WTC11 (cell line): ENCODE results near the gene FH. TPM values are rescaled to one million over a fixed set of nuclear protein-coding genes. Genes with fewer than 3 reads are reported as not detected.

Experiments used
- ATAC-seq: fragments of 200-7000 bp; cut with Tn5 transposase; 2 replicates; pipeline ENCODE4 v1.10.0; 2021; ENCODE audit warnings: mild to moderate bottlenecking, moderate library complexity
- CTCF ChIA-PET: fragments of 300-600 bp; sonication (Branson Sonifier 250); formaldehyde crosslinking; loops from one replicate; lab custom pipeline; 2021; ENCODE audit warnings: antibody characterized with exemption; lab: Charles Lee
- POLR2A ChIA-PET: fragments of 350-600 bp; sonication (Branson Sonifier 250); formaldehyde crosslinking; loops from one replicate; lab custom pipeline; 2021; ENCODE audit warnings: antibody characterized with exemption; lab: Charles Lee
- DNase-seq: peaks from one replicate; pipeline ENCODE4 v3.0.0; 2021; ENCODE audit warnings: low spot score
- H3K27ac Mint-ChIP-seq: 2 replicates; pipeline ENCODE4 v1.8.0; 2021; ENCODE audit warnings: mixed read lengths
- H3K27me3 Mint-ChIP-seq: 2 replicates; pipeline ENCODE4 v1.8.0; 2021; ENCODE audit warnings: low read depth, mild to moderate bottlenecking, moderate library complexity, mixed read lengths
- H3K36me3 Mint-ChIP-seq: 2 replicates; pipeline ENCODE4 v1.8.0; 2021; ENCODE audit warnings: mixed read lengths
- H3K4me1 Mint-ChIP-seq: 2 replicates; pipeline ENCODE4 v1.8.0; 2022; ENCODE audit warnings: mixed read lengths
- H3K4me3 Mint-ChIP-seq: 2 replicates; pipeline ENCODE4 v1.8.0; 2021; ENCODE audit warnings: mild to moderate bottlenecking, moderate library complexity, mixed read lengths
- H3K9me3 Mint-ChIP-seq: 2 replicates; pipeline ENCODE4 v1.8.0; 2021; ENCODE audit warnings: mixed read lengths
- ELF4 ChIP-seq: sonication (generic); formaldehyde crosslinking; IDR thresholded peaks from 2 replicates; pipeline ENCODE4 v1.8.1; 2022; ENCODE audit warnings: low read depth, mild to moderate bottlenecking, moderate library complexity, missing genetic modification reagents
- ESRRA ChIP-seq: sonication (generic); formaldehyde crosslinking; IDR thresholded peaks from 2 replicates; pipeline ENCODE4 v1.8.1; 2022; ENCODE audit warnings: mild to moderate bottlenecking, missing genetic modification reagents, borderline replicate concordance
- FOXJ3 ChIP-seq: sonication (generic); formaldehyde crosslinking; IDR thresholded peaks from 2 replicates; pipeline ENCODE4 v1.9.0; 2021; ENCODE audit warnings: missing genetic modification reagents, mild to moderate bottlenecking, borderline replicate concordance
- FOXP1 ChIP-seq: sonication (generic); formaldehyde crosslinking; IDR thresholded peaks from 2 replicates; pipeline ENCODE4 v1.8.0; 2022; ENCODE audit warnings: missing genetic modification reagents, mild to moderate bottlenecking, moderate library complexity, borderline replicate concordance
- GTF2I ChIP-seq: fragments of 250-450 bp; sonication (Bioruptor Pico); conservative IDR thresholded peaks from 2 replicates; pipeline ENCODE4 v1.4.0; 2021; ENCODE audit warnings: mild to moderate bottlenecking
- HMGA2 ChIP-seq: fragments of 250-450 bp; sonication (Bioruptor Pico); IDR thresholded peaks from 2 replicates; pipeline ENCODE4 v1.4.0; 2021; ENCODE audit warnings: mild to moderate bottlenecking, moderate library complexity
- JAZF1 ChIP-seq: fragments of 250-450 bp; sonication (Bioruptor Pico); IDR thresholded peaks from 2 replicates; pipeline ENCODE4 v1.9.0; 2021; ENCODE audit warnings: moderate library complexity, mild to moderate bottlenecking, inconsistent platforms
- MYBL2 ChIP-seq: sonication (generic); formaldehyde crosslinking; IDR thresholded peaks from 2 replicates; pipeline ENCODE4 v1.8.1; 2023; ENCODE audit warnings: mild to moderate bottlenecking, moderate library complexity, missing genetic modification reagents
- NFE2L1 ChIP-seq: sonication (generic); formaldehyde crosslinking; IDR thresholded peaks from 2 replicates; pipeline ENCODE4 v1.8.1; 2023; ENCODE audit warnings: missing genetic modification reagents
- NFYB ChIP-seq: sonication (generic); formaldehyde crosslinking; conservative IDR thresholded peaks from 2 replicates; pipeline ENCODE4 v1.8.0; 2022; ENCODE audit warnings: low read depth, missing genetic modification reagents
- OVOL2 ChIP-seq: fragments of 250-450 bp; sonication (Bioruptor Pico); IDR thresholded peaks from 2 replicates; pipeline ENCODE4 v1.9.0; 2021; ENCODE audit warnings: mild to moderate bottlenecking, borderline replicate concordance
- PRRX2 ChIP-seq: fragments of 250-450 bp; sonication (Bioruptor Pico); IDR thresholded peaks from 2 replicates; pipeline ENCODE4 v1.8.0; 2021; ENCODE audit warnings: mild to moderate bottlenecking
- SP1 ChIP-seq: sonication (generic); formaldehyde crosslinking; conservative IDR thresholded peaks from 2 replicates; pipeline ENCODE4 v1.8.1; 2022; ENCODE audit warnings: missing genetic modification reagents
- ZBTB21 ChIP-seq: sonication (generic); formaldehyde crosslinking; IDR thresholded peaks from 2 replicates; pipeline ENCODE4 v1.8.1; 2023; ENCODE audit warnings: mild to moderate bottlenecking, missing genetic modification reagents, borderline replicate concordance
- ZNF219 ChIP-seq: sonication (generic); formaldehyde crosslinking; IDR thresholded peaks from 2 replicates; pipeline ENCODE4 v1.8.0; 2023; ENCODE audit warnings: missing genetic modification reagents, mild to moderate bottlenecking, borderline replicate concordance
- ZNF263 ChIP-seq: sonication (generic); formaldehyde crosslinking; IDR thresholded peaks from 2 replicates; pipeline ENCODE4 v1.8.1; 2022; ENCODE audit warnings: low read depth, mild to moderate bottlenecking, moderate library complexity, missing genetic modification reagents
- ZNF423 ChIP-seq: fragments of 250-450 bp; sonication (Bioruptor Pico); IDR thresholded peaks from 2 replicates; pipeline ENCODE4 v2.1.2; 2022; ENCODE audit warnings: mild to moderate bottlenecking, moderate library complexity
- ZNF671 ChIP-seq: fragments of 250-450 bp; sonication (Bioruptor Pico); IDR thresholded peaks from 2 replicates; pipeline ENCODE4 v1.8.0; 2021; ENCODE audit warnings: mild to moderate bottlenecking
- total RNA-seq: library from RNA; stranded (reverse); gene quantifications from 3 replicates; pipeline ENCODE4 v1.2.3, GENCODE V29; 2021
- TF ChIP-seq, protein P1 (sequence below): fragments of 250-450 bp; sonication (Bioruptor Pico); IDR thresholded peaks from 2 replicates; pipeline ENCODE4 v1.9.0; 2021; ENCODE audit warnings: mild to moderate bottlenecking
- TF ChIP-seq, protein P2 (sequence below): fragments of 250-450 bp; sonication (Bioruptor Pico); IDR thresholded peaks from 2 replicates; pipeline ENCODE4 v2.1.2; 2022; ENCODE audit warnings: mild to moderate bottlenecking, moderate library complexity
- TF ChIP-seq, protein P3 (sequence below): fragments of 250-450 bp; sonication (Bioruptor Pico); IDR thresholded peaks from 2 replicates; pipeline ENCODE4 v1.8.0; 2021; ENCODE audit warnings: mild to moderate bottlenecking
- TF ChIP-seq, protein P4 (sequence below): sonication (generic); formaldehyde crosslinking; IDR thresholded peaks from 2 replicates; pipeline ENCODE4 v1.8.0; 2022; ENCODE audit warnings: mild to moderate bottlenecking, missing genetic modification reagents
- TF ChIP-seq, protein P5 (sequence below): fragments of 250-450 bp; sonication (Bioruptor Pico); IDR thresholded peaks from 2 replicates; pipeline ENCODE4 v1.9.0; 2021; ENCODE audit warnings: mild to moderate bottlenecking

Gene FH
- total RNA-seq, 1 experiment from 2014 or later = 77.4 TPM

DNA sequence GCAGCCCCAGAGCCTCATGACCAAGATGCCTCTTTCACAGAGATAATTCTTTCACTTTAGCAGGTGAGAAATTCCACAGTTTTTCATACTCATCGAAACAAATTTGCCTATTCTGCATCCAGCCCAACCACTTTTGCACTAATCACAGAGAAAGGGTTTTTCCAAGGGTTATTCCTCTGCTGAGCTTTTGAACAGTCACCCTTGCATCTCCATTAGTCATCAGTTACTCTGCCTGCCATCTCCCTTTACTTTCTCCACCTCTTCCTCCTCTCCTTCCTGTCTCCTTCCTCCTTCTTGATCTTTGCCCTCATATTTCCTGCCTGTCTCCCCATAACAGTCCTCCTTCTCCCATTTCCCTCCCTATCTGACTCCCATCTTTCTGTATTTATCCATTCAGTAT, 43.9 kb downstream of the FH start:
- H3K36me3 Mint-ChIP-seq = no peaks in the 10 kb centered on the region
- ATAC-seq (no peak), DNase-seq (no peak)
- no peaks in the 10 kb centered on the region for H3K4me1 Mint-ChIP-seq
- H3K27ac Mint-ChIP-seq = no peak overlapping the region
- ChIA-PET CTCF (no interaction called here), POLR2A (interaction anchor here (0.5 kb wide), 1 partner anchor 733 kb away, joined by 6 read pairs; no protein-coding TSS in a partner anchor)
- H3K9me3 Mint-ChIP-seq = peaks cover 4% of the 10 kb centered on the region
- H3K27me3 Mint-ChIP-seq = no peaks in the 10 kb centered on the region
- no peak overlapping the region for H3K4me3 Mint-ChIP-seq
- TF ChIP-seq, protein P1, sequence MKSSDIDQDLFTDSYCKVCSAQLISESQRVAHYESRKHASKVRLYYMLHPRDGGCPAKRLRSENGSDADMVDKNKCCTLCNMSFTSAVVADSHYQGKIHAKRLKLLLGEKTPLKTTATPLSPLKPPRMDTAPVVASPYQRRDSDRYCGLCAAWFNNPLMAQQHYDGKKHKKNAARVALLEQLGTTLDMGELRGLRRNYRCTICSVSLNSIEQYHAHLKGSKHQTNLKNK (CRISPR knock-in tag) = no peak
- TF ChIP-seq, protein P2, sequence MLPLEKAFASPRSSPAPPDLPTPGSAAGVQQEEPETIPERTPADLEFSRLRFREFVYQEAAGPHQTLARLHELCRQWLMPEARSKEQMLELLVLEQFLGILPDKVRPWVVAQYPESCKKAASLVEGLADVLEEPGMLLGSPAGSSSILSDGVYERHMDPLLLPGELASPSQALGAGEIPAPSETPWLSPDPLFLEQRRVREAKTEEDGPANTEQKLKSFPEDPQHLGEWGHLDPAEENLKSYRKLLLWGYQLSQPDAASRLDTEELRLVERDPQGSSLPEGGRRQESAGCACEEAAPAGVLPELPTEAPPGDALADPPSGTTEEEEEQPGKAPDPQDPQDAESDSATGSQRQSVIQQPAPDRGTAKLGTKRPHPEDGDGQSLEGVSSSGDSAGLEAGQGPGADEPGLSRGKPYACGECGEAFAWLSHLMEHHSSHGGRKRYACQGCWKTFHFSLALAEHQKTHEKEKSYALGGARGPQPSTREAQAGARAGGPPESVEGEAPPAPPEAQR (CRISPR knock-in tag) = no peak
- no peak for TF ChIP-seq ZNF219 (CRISPR knock-in tag)
- TF ChIP-seq ELF4 (CRISPR knock-in tag) = no peak
- TF ChIP-seq FOXP1 (CRISPR knock-in tag) = no peak
- no peak for TF ChIP-seq PRRX2 (CRISPR knock-in tag)
- TF ChIP-seq ZBTB21 (CRISPR knock-in tag) = no peak
- no peak for TF ChIP-seq ZNF263
- TF ChIP-seq ZNF671 (CRISPR knock-in tag) = no peak

DNA sequence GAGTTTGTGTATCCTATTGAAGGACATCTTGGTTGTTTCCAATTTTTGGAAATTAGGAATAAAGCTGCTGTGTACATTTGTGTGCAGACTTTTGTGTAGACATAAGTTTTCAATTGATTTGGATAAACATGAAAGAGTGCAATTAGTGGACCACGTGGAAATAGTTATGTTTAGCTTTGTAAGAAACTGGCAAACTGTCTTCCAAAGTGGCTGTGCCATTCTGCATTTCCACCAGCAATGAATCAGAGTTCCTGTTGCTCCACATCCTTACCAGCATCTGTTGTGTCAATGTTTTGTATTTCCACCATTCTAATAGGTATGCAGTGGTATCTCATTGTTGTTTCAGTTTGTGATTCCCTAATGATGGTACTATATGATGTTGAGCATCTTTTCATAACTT, 46.5 kb downstream of the FH start:
- CTCF ChIA-PET = no interaction called here
- DNase-seq = no peak
- Mint-ChIP-seq H3K36me3 (no peaks in the 10 kb centered on the region), H3K4me1 (no peaks in the 10 kb centered on the region), H3K4me3 (no peak overlapping the region), H3K9me3 (no peaks in the 10 kb centered on the region), H3K27ac (no peak overlapping the region)
- POLR2A ChIA-PET = no interaction called here
- ATAC-seq = no peak
- TF ChIP-seq JAZF1 (CRISPR knock-in tag) = no peak
- TF ChIP-seq, protein P3, sequence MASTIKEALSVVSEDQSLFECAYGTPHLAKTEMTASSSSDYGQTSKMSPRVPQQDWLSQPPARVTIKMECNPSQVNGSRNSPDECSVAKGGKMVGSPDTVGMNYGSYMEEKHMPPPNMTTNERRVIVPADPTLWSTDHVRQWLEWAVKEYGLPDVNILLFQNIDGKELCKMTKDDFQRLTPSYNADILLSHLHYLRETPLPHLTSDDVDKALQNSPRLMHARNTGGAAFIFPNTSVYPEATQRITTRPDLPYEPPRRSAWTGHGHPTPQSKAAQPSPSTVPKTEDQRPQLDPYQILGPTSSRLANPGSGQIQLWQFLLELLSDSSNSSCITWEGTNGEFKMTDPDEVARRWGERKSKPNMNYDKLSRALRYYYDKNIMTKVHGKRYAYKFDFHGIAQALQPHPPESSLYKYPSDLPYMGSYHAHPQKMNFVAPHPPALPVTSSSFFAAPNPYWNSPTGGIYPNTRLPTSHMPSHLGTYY (CRISPR knock-in tag) = no peak
- TF ChIP-seq HMGA2 (CRISPR knock-in tag) = no peak
- TF ChIP-seq FOXJ3 (CRISPR knock-in tag) = no peak
- TF ChIP-seq MYBL2 (CRISPR knock-in tag) = no peak
- TF ChIP-seq OVOL2 (CRISPR knock-in tag) = no peak
- TF ChIP-seq ESRRA (CRISPR knock-in tag) = no peak
- TF ChIP-seq, protein P2 (CRISPR knock-in tag) = no peak
- TF ChIP-seq, protein P4, sequence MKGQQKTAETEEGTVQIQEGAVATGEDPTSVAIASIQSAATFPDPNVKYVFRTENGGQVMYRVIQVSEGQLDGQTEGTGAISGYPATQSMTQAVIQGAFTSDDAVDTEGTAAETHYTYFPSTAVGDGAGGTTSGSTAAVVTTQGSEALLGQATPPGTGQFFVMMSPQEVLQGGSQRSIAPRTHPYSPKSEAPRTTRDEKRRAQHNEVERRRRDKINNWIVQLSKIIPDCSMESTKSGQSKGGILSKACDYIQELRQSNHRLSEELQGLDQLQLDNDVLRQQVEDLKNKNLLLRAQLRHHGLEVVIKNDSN (CRISPR knock-in tag) = no peak
- TF ChIP-seq, all 79 proteins: peak for 0
- H3K27me3 Mint-ChIP-seq = no peaks in the 10 kb centered on the region

DNA sequence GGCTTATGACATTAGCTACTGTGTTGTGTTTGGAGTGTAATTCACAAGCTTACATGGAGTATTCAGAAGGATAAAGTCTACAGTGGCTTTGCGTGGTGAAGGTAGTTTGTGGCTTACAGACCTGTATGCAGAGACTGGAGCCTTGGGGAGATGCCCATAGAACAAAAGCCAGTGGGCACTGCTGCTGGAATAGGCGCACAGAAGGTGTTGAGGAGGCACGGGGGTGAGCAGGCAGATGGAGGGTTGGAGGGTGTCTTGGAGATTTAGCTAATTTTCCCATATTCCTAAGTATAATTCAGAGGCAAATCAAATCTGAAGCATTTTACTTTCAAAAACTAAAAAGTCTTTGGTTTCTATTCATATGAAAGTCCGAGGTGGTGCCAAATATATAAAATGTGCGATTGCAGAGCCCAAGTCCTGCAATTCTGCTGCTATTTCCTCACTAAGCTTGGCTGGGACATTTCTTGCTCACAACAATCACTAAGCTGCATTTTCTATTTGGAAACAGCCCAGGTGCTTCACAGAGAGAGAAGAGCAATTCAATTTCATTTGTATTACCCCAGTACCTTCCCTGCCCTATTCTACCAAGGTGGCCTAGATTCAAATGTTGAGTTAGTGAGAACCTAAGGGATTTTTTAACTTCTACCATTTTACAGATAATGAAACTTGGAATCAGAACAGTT, 48.5 kb downstream of the FH start:
- H3K9me3 Mint-ChIP-seq = no peaks in the 10 kb centered on the region
- TF ChIP-seq ZNF423 (CRISPR knock-in tag) (no peak), FOXP1 (CRISPR knock-in tag) (no peak), NFE2L1 (no peak), SP1 (CRISPR knock-in tag) (no peak), GTF2I (no peak), NFYB (no peak)
- TF ChIP-seq, protein P5, sequence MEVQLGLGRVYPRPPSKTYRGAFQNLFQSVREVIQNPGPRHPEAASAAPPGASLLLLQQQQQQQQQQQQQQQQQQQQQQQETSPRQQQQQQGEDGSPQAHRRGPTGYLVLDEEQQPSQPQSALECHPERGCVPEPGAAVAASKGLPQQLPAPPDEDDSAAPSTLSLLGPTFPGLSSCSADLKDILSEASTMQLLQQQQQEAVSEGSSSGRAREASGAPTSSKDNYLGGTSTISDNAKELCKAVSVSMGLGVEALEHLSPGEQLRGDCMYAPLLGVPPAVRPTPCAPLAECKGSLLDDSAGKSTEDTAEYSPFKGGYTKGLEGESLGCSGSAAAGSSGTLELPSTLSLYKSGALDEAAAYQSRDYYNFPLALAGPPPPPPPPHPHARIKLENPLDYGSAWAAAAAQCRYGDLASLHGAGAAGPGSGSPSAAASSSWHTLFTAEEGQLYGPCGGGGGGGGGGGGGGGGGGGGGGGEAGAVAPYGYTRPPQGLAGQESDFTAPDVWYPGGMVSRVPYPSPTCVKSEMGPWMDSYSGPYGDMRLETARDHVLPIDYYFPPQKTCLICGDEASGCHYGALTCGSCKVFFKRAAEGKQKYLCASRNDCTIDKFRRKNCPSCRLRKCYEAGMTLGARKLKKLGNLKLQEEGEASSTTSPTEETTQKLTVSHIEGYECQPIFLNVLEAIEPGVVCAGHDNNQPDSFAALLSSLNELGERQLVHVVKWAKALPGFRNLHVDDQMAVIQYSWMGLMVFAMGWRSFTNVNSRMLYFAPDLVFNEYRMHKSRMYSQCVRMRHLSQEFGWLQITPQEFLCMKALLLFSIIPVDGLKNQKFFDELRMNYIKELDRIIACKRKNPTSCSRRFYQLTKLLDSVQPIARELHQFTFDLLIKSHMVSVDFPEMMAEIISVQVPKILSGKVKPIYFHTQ (CRISPR knock-in tag) = no peak

More for the DNA sequence above, 48.5 kb downstream of the FH start:
- DNase-seq = no peak
- no peak for ATAC-seq
- no peaks in the 10 kb centered on the region for H3K36me3 Mint-ChIP-seq
- no peak overlapping the region; the same call in 1 of the 2 replicates for H3K27ac Mint-ChIP-seq
- ChIA-PET POLR2A (no interaction called here), CTCF (interaction anchor here (1.1 kb wide), 1 partner anchor 14 kb away, joined by 3 read pairs; no protein-coding TSS in a partner anchor)
- no peaks in the 10 kb centered on the region for H3K4me1 Mint-ChIP-seq
- H3K27me3 Mint-ChIP-seq = no peaks in the 10 kb centered on the region
- H3K4me3 Mint-ChIP-seq = no peak overlapping the region
